GM23248 (cell line): ENCODE results near the gene CLSTN2. TPM values are rescaled to one million over a fixed set of nuclear protein-coding genes. Genes with fewer than 3 reads are reported as not detected.

Experiments
- DNase-seq: peaks from one replicate; pipeline ENCODE4 v3.0.0-alpha.2; 2015
- H2AFZ ChIP-seq: fragments of 200-600 bp; sonication (generic); 2 replicates; pipeline ENCODE4 v1.6.1; 2016; ENCODE audit warnings: antibody characterized with exemption
- H3F3A ChIP-seq: fragments of 200-600 bp; sonication (generic); 2 replicates; pipeline ENCODE4 v1.6.1; 2016; ENCODE audit warnings: mild to moderate bottlenecking, antibody characterized with exemption, mixed run types; ENCODE audit not compliant: insufficient read depth
- H3K27ac ChIP-seq: fragments of 200-600 bp; sonication (generic); 2 replicates; pipeline ENCODE4 v1.5.1; 2016; ENCODE audit warnings: mild to moderate bottlenecking
- H3K27me3 ChIP-seq: fragments of 200-600 bp; sonication (generic); replicated peaks from 2 replicates; pipeline ENCODE4 v1.6.1; 2016; ENCODE audit warnings: mild to moderate bottlenecking; ENCODE audit not compliant: insufficient read depth
- H3K36me3 ChIP-seq: fragments of 200-600 bp; sonication (generic); 2 replicates; pipeline ENCODE4 v1.6.1; 2016; ENCODE audit warnings: low read depth, mild to moderate bottlenecking
- H3K4me1 ChIP-seq: fragments of 200-600 bp; sonication (generic); 2 replicates; pipeline ENCODE4 v1.6.1; 2016; ENCODE audit warnings: mild to moderate bottlenecking; ENCODE audit not compliant: insufficient read depth
- H3K4me2 ChIP-seq: fragments of 200-600 bp; sonication (generic); one replicate; pipeline ENCODE4 v1.6.1; 2016; ENCODE audit warnings: mild to moderate bottlenecking; ENCODE audit not compliant: unreplicated experiment
- H3K4me3 ChIP-seq: fragments of 200-600 bp; sonication (generic); 2 replicates; pipeline ENCODE4 v1.5.1; 2016; ENCODE audit warnings: mild to moderate bottlenecking
- H3K79me2 ChIP-seq: fragments of 200-600 bp; sonication (generic); 2 replicates; pipeline ENCODE4 v1.6.1; 2016; ENCODE audit warnings: mild to moderate bottlenecking; ENCODE audit not compliant: insufficient read depth
- H3K9ac ChIP-seq: fragments of 200-600 bp; sonication (generic); 2 replicates; pipeline ENCODE4 v1.6.1; 2016; ENCODE audit warnings: mild to moderate bottlenecking
- H3K9me2 ChIP-seq: fragments of 200-600 bp; sonication (generic); 2 replicates; pipeline ENCODE4 v1.6.1; 2016; ENCODE audit warnings: mixed run types, mild to moderate bottlenecking, moderate library complexity; ENCODE audit not compliant: insufficient read depth
- H3K9me3 ChIP-seq: fragments of 200-600 bp; sonication (generic); one replicate; pipeline ENCODE4 v1.6.1; 2017; ENCODE audit warnings: low read depth
- H4K20me1 ChIP-seq: fragments of 200-600 bp; sonication (generic); 2 replicates; pipeline ENCODE4 v1.6.0; 2016; ENCODE audit not compliant: insufficient read depth
- EZH2 ChIP-seq: fragments of 200-600 bp; sonication (generic); IDR thresholded peaks from 2 replicates; pipeline ENCODE4 v1.6.1; 2018; ENCODE audit warnings: antibody characterized with exemption, mild to moderate bottlenecking; ENCODE audit not compliant: insufficient read depth, poor library complexity, severe bottlenecking
- EZH2phosphoT487 ChIP-seq: fragments of 200-600 bp; sonication (generic); IDR thresholded peaks from 2 replicates; pipeline ENCODE4 v1.6.1; 2018; ENCODE audit warnings: antibody characterized with exemption, moderate library complexity, mild to moderate bottlenecking, low read depth; ENCODE audit not compliant: insufficient read depth
- WGBS, 2 experiments: methylation state at CpG; one replicate each; pipeline ENCODE4 v1.1.6; 2015 to 2017; ENCODE audit warnings: low lambda C conversion rate in 2 of 2, low coverage in 1 of 2; ENCODE audit errors: missing lambda C conversion rate in 2 of 2; 5-methylcytosine and 5-hydroxymethylcytosine counted together
- in situ Hi-C: fragments of 300-500 bp; cut with MboI; formaldehyde crosslinking; loops from 2 replicates; pipeline ENCODE4 v1.15.0; 2020
- polyA plus RNA-seq: library from polyadenylated mRNA; unstranded; fragments of >200 nt; fragmentation: Nextera tagmentation; extraction: Ambion mirVana; gene quantifications from 2 replicates; pipeline ENCODE4 v1.2.1, GENCODE V29; 2016
- total RNA-seq: library from RNA; depleted of rRNA; stranded (reverse); fragments of >200 nt; shearing (Covaris generic); gene quantifications from 2 replicates; pipeline ENCODE4 v1.2.3, GENCODE V29; 2014

Gene CLSTN2
- total and polyA plus RNA-seq, 2 experiments from 2014 or later = not detected

DNA sequence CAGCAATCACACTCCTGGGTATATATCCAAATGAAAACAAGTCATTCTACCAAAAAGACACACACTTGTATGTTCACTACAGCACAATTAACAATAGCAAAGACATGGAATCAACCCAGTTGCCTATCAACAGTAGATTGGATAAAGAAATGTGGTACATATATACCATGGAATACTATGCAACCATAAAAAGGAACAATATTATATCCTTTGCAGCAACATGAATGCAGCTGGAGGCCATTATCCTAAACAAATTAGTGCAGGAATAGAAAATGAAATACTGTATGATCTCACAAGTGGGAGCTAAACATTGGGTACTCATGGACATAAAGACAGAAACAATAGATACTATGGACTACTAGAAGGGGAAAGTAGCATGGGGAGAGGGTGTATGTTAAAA, 224.7 kb downstream of the CLSTN2 start:
- H3K9me2 ChIP-seq = no peaks in the 10 kb centered on the region
- H3K79me2 ChIP-seq = no peaks in the 10 kb centered on the region
- TF ChIP-seq EZH2phosphoT487 = no peak
- no peak for TF ChIP-seq EZH2
- no peaks in the 10 kb centered on the region for H3K4me1 ChIP-seq
- no peaks in the 10 kb centered on the region; the same call in 1 of the 2 replicates for H3K27me3 ChIP-seq
- H3K36me3 ChIP-seq = no peaks in the 10 kb centered on the region
- no peak for DNase-seq
- no peak overlapping the region for H3K4me3 ChIP-seq
- no peak overlapping the region for H3K4me2 ChIP-seq
- H3F3A ChIP-seq = no peaks in the 10 kb centered on the region
- H3K9me3 ChIP-seq = no peaks in the 10 kb centered on the region
- no peak overlapping the region for H3K27ac ChIP-seq
- no peak overlapping the region for H3K9ac ChIP-seq
- no peak overlapping the region for H2AFZ ChIP-seq
- in situ Hi-C loops = no loop called here
- no peaks in the 10 kb centered on the region for H4K20me1 ChIP-seq

DNA sequence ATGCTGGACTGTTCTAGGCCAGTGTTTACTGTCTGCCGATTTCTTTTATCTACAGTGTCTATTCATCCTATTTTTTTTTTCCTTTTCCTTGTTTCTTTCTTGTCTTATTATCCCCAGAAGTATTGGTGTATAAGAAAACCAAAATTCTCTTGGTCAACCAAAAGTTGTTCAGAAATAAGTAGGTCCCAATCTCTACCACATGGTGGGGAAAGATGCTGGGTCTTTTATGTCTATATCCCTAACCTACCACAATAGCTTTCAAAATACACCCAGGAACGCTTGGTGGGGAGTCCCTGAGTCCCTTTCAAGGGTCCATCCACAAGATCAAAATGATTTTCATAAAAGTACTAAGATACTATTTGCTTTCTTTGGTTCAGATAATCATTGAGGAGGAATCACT, 225.6 kb downstream of the CLSTN2 start:
- Histone ChIP-seq H3F3A (no peaks in the 10 kb centered on the region), H3K9me2 (no peaks in the 10 kb centered on the region), H3K4me1 (no peaks in the 10 kb centered on the region), H3K27me3 (no peaks in the 10 kb centered on the region; the same call in 1 of the 2 replicates), H2AFZ (no peak overlapping the region), H3K4me3 (no peak overlapping the region), H3K27ac (no peak overlapping the region), H3K9me3 (no peaks in the 10 kb centered on the region), H3K4me2 (no peak overlapping the region), H3K9ac (no peak overlapping the region), H3K36me3 (no peaks in the 10 kb centered on the region), H3K79me2 (no peaks in the 10 kb centered on the region), H4K20me1 (no peaks in the 10 kb centered on the region)
- DNase-seq = no peak
- in situ Hi-C loops = no loop called here
- TF ChIP-seq EZH2 = no peak
- TF ChIP-seq EZH2phosphoT487 = no peak
- WGBS, 2 experiments = 41 to 51% methylated on average over 2 of the region's 2 CpGs

DNA sequence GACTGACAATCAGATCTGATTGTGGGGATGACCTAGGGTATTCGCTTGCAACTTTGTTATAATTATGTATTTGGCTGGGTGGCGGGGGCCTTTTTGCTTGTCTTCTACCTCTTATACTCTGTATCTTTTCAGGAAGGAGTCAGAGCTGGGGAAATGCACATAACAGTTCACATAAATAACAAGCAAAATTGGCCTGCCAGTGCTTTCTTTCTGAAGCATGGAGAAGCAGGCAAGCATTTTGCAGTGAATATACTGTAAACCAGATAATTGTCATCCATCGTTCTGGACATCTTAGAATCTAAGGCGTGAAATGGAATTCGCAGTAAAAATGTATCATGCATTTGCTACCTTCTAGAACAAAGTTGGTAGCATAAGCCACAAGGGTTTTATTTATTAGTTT, 227.6 kb downstream of the CLSTN2 start:
- no peaks in the 10 kb centered on the region for H3K9me3 ChIP-seq
- H3K4me2 ChIP-seq = no peak overlapping the region
- WGBS, 2 experiments = 49 to 52% methylated on average over 5 of the region's 5 CpGs
- H3K79me2 ChIP-seq = no peaks in the 10 kb centered on the region
- H3K4me1 ChIP-seq = no peaks in the 10 kb centered on the region
- no peaks in the 10 kb centered on the region for H3K9me2 ChIP-seq
- in situ Hi-C loops = no loop called here
- H3K36me3 ChIP-seq = no peaks in the 10 kb centered on the region
- TF ChIP-seq EZH2phosphoT487 (no peak), EZH2 (no peak)
- H3K27ac ChIP-seq = no peak overlapping the region
- no peak overlapping the region for H3K9ac ChIP-seq
- no peaks in the 10 kb centered on the region; the same call in 1 of the 2 replicates for H3K27me3 ChIP-seq
- H4K20me1 ChIP-seq = no peaks in the 10 kb centered on the region
- DNase-seq = no peak
- H2AFZ ChIP-seq = no peak overlapping the region
- H3K4me3 ChIP-seq = no peak overlapping the region
- H3F3A ChIP-seq = no peaks in the 10 kb centered on the region

DNA sequence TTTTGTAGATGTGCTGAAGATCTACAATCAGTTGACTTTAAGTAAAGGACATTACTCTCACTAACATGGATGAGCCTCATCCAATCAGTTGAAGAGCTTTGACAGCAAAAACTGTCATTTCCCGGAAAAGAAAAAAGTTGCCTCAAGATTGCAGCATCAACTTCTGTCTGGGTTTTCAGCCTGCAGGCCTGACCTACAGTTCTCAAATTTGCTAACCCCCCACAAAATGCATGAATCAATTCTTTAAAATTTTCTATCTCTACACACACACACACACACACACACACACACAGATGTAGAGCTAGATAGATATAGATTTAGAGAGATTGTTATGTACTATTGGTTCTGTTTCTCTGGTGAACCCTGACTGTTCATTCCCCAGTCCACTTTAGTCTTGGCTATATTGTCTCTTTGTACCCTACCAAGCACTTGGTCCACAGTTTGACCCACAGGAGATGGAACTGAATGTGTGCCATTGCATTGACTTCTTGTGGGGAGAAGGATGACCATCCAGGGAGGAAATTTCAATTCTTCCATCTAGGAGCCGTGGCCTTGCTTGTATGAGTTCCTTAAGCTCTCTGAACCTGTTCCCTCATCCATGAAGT, 228.3 kb downstream of the CLSTN2 start:
- no peak overlapping the region for H3K27ac ChIP-seq
- no peaks in the 10 kb centered on the region for H3K36me3 ChIP-seq
- H3K4me1 ChIP-seq = no peaks in the 10 kb centered on the region
- H3K9ac ChIP-seq = no peak overlapping the region
- no peak for DNase-seq
- H2AFZ ChIP-seq = no peak overlapping the region
- no peaks in the 10 kb centered on the region for H3F3A ChIP-seq
- in situ Hi-C loops = no loop called here
- no peaks in the 10 kb centered on the region for H3K9me2 ChIP-seq
- H3K27me3 ChIP-seq = no peaks in the 10 kb centered on the region; the same call in 1 of the 2 replicates
- TF ChIP-seq EZH2 = no peak
- no peak for TF ChIP-seq EZH2phosphoT487
- no peak overlapping the region for H3K4me2 ChIP-seq
- 52 to 63% methylated on average over 2 of the region's 2 CpGs for WGBS, 2 experiments
- H3K79me2 ChIP-seq = no peaks in the 10 kb centered on the region
- no peak overlapping the region for H3K4me3 ChIP-seq
- no peaks in the 10 kb centered on the region for H3K9me3 ChIP-seq
- no peaks in the 10 kb centered on the region for H4K20me1 ChIP-seq

DNA sequence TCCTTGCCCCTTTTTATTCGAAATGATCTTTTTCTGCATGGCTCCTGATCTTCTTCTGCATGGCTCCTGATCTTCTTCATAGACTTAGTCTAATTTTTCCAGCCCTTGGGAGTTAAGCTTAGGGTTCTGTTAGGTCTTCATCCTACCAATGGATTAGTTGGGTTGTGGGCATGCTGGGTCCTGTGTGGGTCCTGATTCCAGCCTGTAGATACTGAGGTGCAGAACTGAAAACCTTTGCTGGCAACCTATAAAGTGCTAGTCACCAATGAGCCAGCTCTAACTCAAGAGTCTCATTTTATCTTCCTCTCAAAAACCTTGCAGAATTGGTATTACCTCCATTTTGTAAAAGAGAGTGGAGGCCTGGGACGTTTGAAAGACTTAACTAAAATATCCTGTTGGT, 229.2 kb downstream of the CLSTN2 start:
- Histone ChIP-seq H3K9me2 (no peaks in the 10 kb centered on the region), H3K4me3 (no peak overlapping the region), H3K4me1 (no peaks in the 10 kb centered on the region), H2AFZ (no peak overlapping the region), H3K27me3 (no peaks in the 10 kb centered on the region; the same call in 1 of the 2 replicates), H3K4me2 (no peak overlapping the region), H3F3A (no peaks in the 10 kb centered on the region), H3K36me3 (no peaks in the 10 kb centered on the region), H3K9me3 (no peaks in the 10 kb centered on the region), H3K79me2 (no peaks in the 10 kb centered on the region), H3K9ac (no peak overlapping the region), H4K20me1 (no peaks in the 10 kb centered on the region), H3K27ac (no peak overlapping the region)
- no peak for DNase-seq
- TF ChIP-seq EZH2phosphoT487 (no peak), EZH2 (no peak)
- WGBS, 2 experiments = 49 to 54% methylated on average over 2 of the region's 2 CpGs
- in situ Hi-C loops = no loop called here
